Stimulated activated CD4-positive, alpha-beta T cell treated with anti-CD3 and anti-CD28 coated beads, TNF-alpha, amount 100 ng/mL, for 1 hour (primary cell): ENCODE measurements around the gene PRR15L.
"Not testable (repeated sequence)": the region's sequence is repeated elsewhere in the genome, so short reads cannot be mapped to it uniquely, and the experiment has no call there.

Source experiments
- DNase-seq, 3 donors: peaks; one replicate each; pipeline ENCODE4 v3.0.0-alpha.2; 2020; ENCODE audit warnings: low read depth in 3 of 3, low spot score in 1 of 3

The PRR15L gene

GRCh38 chr17:47989159-47989558 lies 31.5 kb upstream of the PRR15L start:
- DNase-seq: no peak

- not testable (repeated sequence) for DNase-seq
Observed at GRCh38 chr17:47988445-47988844, 30.8 kb upstream of the PRR15L start.

- no peak for DNase-seq
Observed at GRCh38 chr17:47987240-47987835, 29.7 kb upstream of the PRR15L start.

GRCh38 chr17:47986520-47986919 lies 28.8 kb upstream of the PRR15L start:
- DNase-seq: no peak

- DNase-seq: no peak
Observed at GRCh38 chr17:47983492-47984223, 26.0 kb upstream of the PRR15L start.

- DNase-seq: no peak
Observed at GRCh38 chr17:47982645-47983390, 25.1 kb upstream of the PRR15L start.

GRCh38 chr17:47982091-47982617 lies 24.5 kb upstream of the PRR15L start:
- no peak for DNase-seq

GRCh38 chr17:47981462-47981861 lies 23.8 kb upstream of the PRR15L start:
- DNase-seq: no peak

GRCh38 chr17:47980541-47980940 lies 22.9 kb upstream of the PRR15L start:
- no peak for DNase-seq

GRCh38 chr17:47978324-47978723 lies 20.6 kb upstream of the PRR15L start:
- DNase-seq: peak in 2 of 3 donors; percentile 5 to 21

GRCh38 chr17:47975823-47976205 lies 18.1 kb upstream of the PRR15L start:
- no peak for DNase-seq

- DNase-seq: no peak
Observed at GRCh38 chr17:47975189-47975822, 17.6 kb upstream of the PRR15L start.

GRCh38 chr17:47973541-47973940 lies 15.9 kb upstream of the PRR15L start:
- DNase-seq: no peak

- DNase-seq: peak; percentile 94 to 97 (median 96)
Observed at GRCh38 chr17:47970725-47971499, 13.2 kb upstream of the PRR15L start, which contains the start of gene CDK5RAP3. TSS of gene CDK5RAP3 (plus strand) at chr17:47971113. CDS start at chr17:47971147, 34 bp downstream.

- DNase-seq: no peak
Observed at GRCh38 chr17:47969930-47970724, 12.4 kb upstream of the PRR15L start.

- DNase-seq: no peak
Observed at GRCh38 chr17:47968836-47969235, 11.2 kb upstream of the PRR15L start.

- no peak for DNase-seq
Observed at GRCh38 chr17:47967607-47968252, 10.0 kb upstream of the PRR15L start.

- no peak for DNase-seq
Observed at GRCh38 chr17:47966079-47966519, 8.4 kb upstream of the PRR15L start.

- no peak for DNase-seq
Observed at GRCh38 chr17:47964856-47965255, 7.2 kb upstream of the PRR15L start.
